NCI-H1436 (cell line): ENCODE measurements around the gene AFDN.

Experiments
- DNase-seq: peaks from one replicate; lab custom pipeline; 2025; lab: John Stamatoyannopoulos, UW

The AFDN gene

DNA sequence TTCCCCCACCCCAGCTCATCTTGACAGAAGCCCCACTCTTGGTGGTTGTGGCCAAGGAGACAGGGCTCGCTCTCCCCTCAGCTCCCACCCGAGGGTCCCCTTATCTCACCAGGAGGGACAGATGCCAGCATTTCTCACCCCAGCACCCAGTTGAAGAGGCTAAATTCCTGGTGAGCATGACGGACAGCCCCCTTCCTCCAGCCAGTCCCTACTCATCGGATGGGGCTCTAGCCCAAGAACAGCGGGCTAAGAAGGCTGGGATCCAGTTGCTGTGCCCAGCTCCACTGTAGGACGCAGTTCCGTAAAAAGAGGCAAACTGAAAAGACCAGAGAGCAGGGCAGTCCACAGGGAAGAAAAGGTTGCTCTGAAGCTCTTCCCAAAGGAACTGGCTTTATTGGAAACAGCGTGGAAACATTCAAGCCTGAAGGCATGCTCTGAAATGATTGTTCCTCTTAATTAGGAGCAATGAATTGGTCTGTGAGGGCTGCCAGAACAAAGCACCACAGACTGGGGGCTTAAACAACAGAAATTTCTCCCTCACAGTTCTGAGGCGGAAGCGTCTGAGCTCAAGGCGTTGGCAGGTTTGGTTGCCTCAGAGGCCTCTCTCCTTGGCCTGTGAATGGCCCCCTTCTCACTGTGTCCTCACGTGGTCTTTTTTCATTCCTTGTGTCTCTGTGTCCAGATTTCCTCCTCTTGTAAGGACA, 152.9 kb downstream of the AFDN start:
- DNase-seq, result no peak

DNA sequence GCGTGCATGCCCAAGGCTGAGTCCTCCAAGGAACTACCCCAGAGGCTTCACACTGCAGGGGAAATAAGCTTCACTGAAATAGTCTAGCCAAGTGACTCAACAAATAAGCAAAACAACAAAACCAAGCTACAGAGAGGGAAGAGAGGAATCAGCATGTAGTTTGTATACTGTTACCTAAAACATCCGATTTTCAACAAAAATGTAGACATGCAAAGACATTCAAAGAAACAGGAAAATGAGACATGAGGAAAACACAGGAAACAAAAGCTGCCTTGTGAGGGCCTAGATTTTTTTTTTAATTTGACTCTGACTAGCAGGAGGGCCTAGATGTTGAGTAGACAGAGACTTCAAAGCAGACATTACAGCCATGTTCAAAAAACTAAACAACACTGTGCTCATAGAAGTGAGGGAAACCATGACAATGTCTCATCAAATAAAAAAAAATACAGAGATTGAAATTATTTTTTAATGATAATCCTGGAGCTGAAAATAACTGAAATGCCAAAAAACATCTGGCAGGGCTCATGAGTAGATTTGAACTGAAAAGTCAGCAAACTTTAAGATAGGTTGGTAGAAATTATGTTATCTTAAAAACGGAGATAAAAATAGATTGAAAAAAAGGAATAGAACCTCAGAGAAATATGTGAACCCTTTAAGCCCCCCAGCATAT, 154.3 kb downstream of the AFDN start:
- no peak for DNase-seq

DNA sequence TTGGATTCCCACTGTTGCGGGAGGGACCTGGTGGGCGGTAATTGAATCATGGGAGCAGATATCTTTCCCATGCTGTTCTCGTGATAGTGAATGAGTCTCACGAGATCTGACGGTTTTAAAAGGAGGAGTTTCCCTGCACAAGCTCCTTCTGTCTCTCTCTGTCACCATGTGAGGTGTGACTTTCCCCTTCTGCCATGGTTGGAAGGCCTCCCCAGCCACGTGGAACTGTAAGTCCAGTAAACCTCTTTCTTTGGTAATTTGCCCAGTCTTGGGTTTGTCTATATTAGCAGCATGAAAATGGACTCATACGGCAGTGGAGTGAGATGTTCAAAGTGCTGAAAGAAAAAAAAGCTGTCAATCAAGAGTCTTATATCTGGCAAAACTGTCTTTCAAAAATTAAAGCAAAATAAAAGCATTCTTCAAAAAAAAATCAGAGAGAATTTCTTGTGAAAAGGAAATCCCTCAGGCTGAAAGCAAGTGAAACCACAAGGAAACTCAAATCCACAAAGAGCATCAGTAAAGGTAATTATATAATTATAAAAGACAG, 155.3 kb downstream of the AFDN start:
- DNase-seq, result no peak

GRCh38 chr6:167984144-167984719, 157.5 kb downstream of the AFDN start:
- no peak for DNase-seq

DNA sequence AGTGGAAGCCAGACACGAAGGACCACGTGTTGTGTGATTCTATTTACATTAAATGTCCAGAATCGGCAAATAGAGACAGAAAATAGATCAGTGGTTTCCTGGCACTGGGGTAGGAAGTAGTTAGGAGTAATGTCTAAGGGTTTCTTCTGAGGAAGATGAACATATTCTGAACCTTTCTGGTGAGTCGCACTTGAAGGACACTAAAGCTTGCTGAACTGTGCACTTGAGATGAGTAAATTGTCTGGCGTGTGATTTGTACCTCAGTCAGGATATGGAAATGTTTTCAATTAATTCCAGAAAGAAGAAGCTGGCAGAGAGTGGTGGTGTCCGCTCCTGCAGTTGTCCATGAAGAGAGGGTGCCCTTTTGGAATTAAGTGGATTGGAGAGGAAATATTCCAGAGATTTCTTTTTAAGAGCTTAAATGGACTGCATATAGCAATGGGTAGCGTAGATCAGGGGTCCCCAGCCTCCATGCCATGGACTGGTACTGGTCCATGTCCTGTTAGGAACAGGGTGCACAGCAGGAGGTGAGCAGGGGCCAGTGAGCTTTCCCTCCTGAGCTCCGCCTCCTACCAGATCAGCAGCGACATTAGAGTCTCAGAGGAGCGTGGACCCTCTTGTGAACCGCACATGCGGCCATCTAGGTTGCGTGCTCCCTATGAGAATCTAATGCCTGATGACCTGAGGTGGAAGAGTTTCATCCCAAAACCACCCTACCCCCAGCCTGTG, 158.3 kb downstream of the AFDN start:
- DNase-seq, result no peak

GRCh38 chr6:167985911-167986595, 159.3 kb downstream of the AFDN start:
- DNase-seq, result no peak

DNA sequence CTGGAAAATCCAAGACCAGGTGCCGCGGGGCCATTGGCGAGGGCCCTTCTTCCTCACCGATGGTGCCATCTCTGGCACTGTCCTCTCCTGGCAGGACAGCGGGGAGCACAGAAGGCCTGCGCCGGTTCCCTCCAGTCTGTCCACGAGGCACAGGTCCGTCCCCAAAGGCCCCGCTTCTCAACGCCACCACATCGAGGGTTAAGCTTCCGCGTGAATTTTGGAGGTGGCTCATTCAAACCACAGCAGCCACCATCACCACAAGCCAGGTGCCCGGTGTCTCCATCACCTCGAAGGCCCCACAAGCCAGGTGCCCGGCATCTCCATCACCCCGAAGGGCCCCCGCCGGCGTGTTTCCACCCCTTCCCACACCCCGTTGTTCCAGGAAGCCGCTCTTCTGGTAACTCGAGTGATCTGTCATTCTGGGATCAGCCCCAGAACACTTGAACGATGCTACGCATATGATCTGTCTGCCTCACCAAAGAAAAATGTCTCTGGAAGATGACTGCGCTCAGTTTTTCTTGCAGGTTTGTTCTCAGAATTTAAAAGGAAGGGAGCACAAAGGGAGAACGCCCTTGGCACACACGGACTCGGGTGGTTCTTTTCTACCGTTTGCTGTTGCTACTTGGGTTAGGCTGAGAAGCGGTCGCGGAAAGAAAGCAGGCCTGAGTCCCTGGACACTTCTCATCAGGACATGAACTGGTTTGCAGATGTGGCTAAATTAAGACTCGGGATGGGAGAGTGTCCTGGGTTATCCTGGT, 160.9 kb downstream of the AFDN start:
- no peak for DNase-seq

DNA sequence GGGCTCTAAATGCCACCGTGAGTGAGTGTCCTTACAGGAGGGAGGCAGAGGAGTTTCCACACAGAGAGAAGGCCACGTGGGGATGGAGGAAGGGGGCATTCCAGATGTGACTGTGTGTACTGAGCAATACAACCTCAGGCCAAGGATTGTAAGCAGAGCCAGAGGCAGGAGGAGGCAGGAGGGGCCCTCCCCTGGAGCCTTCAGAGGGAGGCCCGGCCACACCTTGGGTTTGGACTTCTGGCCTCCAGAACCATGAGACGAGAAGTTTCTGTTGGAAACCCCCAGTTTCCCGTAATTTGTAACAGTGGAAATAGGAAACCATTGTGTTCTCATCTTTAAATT, 161.4 kb downstream of the AFDN start:
- no peak for DNase-seq

DNA sequence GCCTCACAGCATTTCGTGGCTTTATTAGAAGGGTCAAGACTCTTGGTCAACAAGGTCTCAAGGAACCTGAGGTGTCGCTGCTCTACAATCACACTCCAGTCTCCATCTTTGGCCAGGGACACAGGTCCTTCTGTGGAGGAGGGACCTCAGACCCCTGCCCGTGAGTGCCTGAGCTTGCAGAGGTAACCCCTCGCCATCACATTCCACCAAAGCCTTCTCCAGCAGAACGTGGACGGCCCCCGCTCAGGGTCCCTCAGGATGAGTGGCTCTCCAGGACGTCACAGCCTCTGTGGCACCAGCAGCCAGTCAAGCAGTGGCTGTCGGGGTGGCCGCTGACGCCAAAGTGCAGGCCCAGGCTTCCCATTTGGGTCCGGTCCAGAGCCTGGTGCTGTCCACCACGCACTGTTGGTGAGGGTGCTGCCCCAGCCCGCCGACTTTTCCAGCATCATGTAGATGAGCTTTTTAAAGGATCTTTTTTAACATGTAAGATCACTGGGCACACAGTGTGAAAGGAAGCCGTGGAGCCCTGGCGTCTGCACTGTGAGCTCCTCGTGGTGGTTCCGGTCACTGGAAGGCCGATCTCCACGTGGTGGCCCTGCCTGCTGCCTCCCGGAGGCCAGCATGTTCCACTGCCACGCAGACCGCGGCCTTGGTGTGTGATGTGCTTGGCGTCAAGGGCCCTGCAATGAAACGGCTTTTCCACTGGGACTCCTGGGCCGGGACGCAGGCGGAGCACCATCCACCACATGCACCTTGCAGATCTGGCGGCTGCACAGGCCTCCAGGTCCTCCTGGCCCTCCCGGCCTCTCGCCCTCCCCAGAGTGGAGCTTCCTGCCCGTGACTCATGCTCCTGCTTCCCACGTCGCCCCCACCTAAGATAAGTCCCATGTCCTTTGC, 162.5 kb downstream of the AFDN start:
- DNase-seq, result no peak

GRCh38 chr6:167990016-167990945, 163.6 kb downstream of the AFDN start:
- no peak for DNase-seq

- no peak for DNase-seq
Measured at GRCh38 chr6:167993169-167993568, 166.5 kb downstream of the AFDN start.

- no peak for DNase-seq
Measured at GRCh38 chr6:167993831-167994230, 167.1 kb downstream of the AFDN start.

DNA sequence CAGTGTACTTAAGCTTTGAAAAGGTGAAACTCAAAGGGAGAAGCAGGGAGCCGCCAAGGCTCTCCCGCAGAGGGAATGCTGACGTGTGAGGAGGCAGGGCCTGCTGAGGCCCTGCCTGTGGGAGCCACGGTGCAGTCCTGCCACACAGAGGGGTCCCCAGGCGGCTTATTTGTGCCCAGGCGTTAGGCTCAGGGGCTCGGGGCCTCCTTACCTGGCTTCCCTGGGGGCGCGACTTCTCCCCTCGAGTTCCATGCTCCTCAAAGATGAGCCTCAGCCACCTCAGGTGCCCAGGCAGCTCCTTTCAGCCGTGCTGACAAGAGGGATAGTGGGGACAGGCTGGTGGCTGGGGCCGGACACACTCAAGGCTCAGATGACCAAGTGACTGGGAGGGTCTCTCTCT, 168.6 kb downstream of the AFDN start:
- no peak for DNase-seq

DNA sequence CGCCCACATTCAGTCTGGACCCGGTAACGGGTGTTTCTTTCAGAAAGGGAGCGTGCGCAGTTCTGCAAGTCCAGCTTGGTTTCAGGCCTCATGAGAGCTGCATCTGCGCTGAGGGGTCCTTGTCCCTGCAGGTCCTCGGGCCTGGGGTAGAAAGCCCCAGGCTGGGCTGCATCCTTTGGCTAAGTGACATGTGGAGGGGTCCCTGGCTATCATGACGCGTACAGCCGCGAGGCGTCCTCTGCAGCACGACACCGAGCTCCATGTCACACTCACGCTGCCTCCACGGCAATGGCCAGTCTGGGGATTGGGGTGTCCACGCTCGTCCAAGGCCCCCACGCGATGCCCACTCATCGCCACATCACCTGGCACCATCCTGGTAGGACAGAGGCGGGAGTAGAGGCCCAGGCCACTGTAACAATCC, 169.0 kb downstream of the AFDN start:
- no peak for DNase-seq

GRCh38 chr6:167996424-167997199, 169.9 kb downstream of the AFDN start:
- peak; percentile 48 for DNase-seq

DNA sequence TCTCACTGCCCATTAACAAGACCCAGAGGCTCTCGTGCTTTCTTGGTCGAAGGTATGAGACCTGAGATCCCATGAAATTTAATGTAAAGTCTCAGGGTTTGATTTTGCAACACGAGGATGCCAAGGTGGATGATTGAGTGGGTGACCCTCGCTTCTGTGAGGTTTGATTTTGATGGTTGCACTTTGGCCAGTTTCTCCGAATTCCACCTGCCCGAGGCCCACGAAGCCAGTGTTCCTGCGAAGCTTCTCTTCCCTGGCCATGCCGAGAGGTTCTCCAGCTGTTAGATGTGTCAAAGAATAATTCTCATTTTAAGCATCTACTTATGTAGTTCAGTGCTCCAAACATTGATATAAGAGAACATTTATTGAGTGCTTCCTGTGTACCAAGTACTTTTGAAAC, 170.9 kb downstream of the AFDN start, which contains the start of gene KIF25:
KIF25 (plus strand) TSS at position 30 of the 400 bp plus-strand sequence. CDS start 31,915 bp downstream, outside the sequence.
- no peak for DNase-seq

DNA sequence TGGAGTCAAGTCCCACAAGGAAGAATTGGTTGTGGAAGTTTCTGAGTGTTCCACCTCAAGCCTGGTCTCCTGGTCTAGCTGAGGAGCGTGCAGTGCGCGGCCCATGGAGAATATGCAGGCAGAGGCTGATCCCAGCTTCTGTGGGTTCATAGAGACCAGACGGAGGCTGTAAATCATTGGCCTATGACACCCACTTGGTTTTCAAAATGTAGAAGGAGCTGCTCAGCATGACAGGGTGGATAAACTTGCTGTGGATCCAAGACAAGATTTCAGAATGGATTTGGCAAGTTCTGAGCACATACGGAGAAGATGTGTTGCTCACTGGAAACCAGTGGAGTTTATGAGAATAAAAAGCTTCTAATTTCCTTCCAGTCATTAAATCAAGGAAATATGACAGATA, 171.5 kb downstream of the AFDN start:
- no peak for DNase-seq
